ENCODE data around the gene FAM241A. TPM values are rescaled to one million over a fixed set of nuclear protein-coding genes. Genes with fewer than 3 reads are reported as not detected.
"Not testable (repeated sequence)": the region's sequence is repeated elsewhere in the genome, so short reads cannot be mapped to it uniquely, and the experiment has no call there.

Gene FAM241A
- total RNA-seq, 2 donors from 2014 or later: 0.13 to 0.18 TPM

DNA sequence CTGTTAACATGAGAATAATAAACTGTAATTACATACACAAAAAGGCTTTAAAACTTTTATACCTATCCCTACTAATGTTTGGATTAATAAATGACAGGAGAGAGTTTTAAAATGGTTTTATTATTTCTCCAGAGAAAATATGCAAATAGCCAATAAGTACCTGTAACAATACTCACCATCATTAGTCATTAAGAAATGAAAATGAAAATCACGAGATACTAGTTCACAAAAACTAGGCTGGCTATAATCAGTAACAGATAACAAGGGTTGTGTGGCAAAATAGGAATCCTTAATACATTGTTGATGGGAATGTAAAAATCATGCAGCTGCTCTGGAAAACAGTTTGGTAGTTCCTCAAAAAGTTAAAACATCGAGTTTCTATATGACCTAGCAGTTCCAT is 61.2 kb downstream of the FAM241A start:
- Mint-ChIP-seq H3K4me1 (peaks cover 1% of the 10 kb centered on the region), H3K4me3 (no peak overlapping the region), H3K9me3 (peaks cover 2% of the 10 kb centered on the region), H3K27ac (no peak overlapping the region), H3K27me3 (ENCODE audit: insufficient read depth) (peaks cover 4% of the 10 kb centered on the region), H3K36me3 (ENCODE audit: low read depth) (no peaks in the 10 kb centered on the region)
- Histone ChIP-seq H3K9me3 (ENCODE audit: control insufficient read depth, low read length) (no peaks in the 10 kb centered on the region), H3K27me3 (ENCODE audit: control insufficient read depth, insufficient read depth, low read length, poor library complexity, severe bottlenecking) (no peaks in the 10 kb centered on the region), H3K27ac (ENCODE audit: low read depth, low read length) (no peak overlapping the region), H3K36me3 (ENCODE audit: control insufficient read depth, insufficient read depth, low read length) (no peaks in the 10 kb centered on the region), H3K9ac (ENCODE audit: extremely low read depth, low read length, poor library complexity, severe bottlenecking) (no peak overlapping the region), H3K4me1 (ENCODE audit: control insufficient read depth, insufficient read depth, low read length) (no peaks in the 10 kb centered on the region), H3K4me3 (ENCODE audit: low read length) (no peak overlapping the region)
- no peak for TF ChIP-seq CTCF (conservative IDR thresholded peaks at IDR 0.05)
- WGBS, 2 experiments (ENCODE audit: insufficient coverage in 1 of 2, insufficient read length in 1 of 2): 84 to 100% methylated on average over 1 to 2 of the region's 2 CpGs
- no peak for DNase-seq

DNA sequence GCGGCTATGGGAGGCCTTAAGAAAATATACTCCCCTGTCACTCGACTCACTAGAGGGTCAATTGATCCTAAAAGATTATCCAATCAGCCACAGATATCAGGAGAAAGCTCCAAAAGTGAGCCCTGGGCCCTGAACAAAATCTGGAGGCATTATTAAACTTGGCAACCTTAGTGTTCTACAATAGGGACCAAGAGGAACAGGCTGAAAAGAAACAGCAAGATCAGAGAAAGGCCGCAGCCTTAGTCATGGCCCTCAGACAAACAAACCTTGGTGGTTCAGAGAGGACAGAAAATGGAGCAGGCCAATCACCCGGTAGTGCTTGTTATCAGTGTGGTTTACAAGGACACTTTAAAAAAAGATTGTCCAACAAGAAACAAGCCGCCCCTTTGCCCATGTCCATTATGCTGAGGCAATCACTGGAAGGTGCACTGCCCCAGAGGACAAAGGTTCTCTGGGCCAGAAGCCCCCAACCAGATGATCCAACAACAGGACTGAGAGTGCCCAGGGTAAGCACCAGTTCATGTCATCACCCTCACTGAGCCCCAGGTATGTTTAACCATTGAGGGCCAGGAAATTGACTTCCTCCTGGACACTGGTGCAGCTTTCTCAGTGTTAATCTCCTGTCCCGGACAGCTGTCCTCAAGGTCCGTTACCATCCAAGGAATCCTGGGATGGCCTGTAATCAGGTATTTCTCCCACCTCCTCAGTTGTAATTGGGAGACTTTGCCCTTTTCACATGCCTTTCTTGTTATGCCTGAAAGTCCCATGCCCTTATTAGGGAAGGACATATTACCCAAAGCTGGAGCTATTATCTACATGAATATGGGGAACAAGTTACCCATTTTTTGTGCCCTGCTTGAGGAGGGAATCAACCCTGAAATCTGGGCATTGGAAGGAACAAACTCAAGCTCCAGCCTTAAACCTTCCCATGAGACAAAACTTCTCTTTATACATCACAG is 63.2 kb downstream of the FAM241A start:
- H3K4me3 Mint-ChIP-seq; H3K36me3 ChIP-seq (ENCODE audit: control insufficient read depth, insufficient read depth, low read length); H3K27me3 ChIP-seq (ENCODE audit: control insufficient read depth, insufficient read depth, low read length, poor library complexity, severe bottlenecking); DNase-seq; H3K27ac Mint-ChIP-seq; H3K4me1 ChIP-seq (ENCODE audit: control insufficient read depth, insufficient read depth, low read length); H3K27ac ChIP-seq (ENCODE audit: low read depth, low read length); H3K36me3 Mint-ChIP-seq (ENCODE audit: low read depth); H3K9me3 ChIP-seq (ENCODE audit: control insufficient read depth, low read length); H3K27me3 Mint-ChIP-seq (ENCODE audit: insufficient read depth); H3K4me1 Mint-ChIP-seq; H3K4me3 ChIP-seq (ENCODE audit: low read length); H3K9ac ChIP-seq (ENCODE audit: extremely low read depth, low read length, poor library complexity, severe bottlenecking): not testable (repeated sequence)
- WGBS, 2 experiments (ENCODE audit: insufficient coverage in 1 of 2, insufficient read length in 1 of 2): 93 to 100% methylated on average over 5 to 7 of the region's 7 CpGs
- H3K9me3 Mint-ChIP-seq: peaks cover 10% of the 10 kb centered on the region

- TF ChIP-seq CTCF (conservative IDR thresholded peaks at IDR 0.05): no peak
- no peak for DNase-seq
- Histone ChIP-seq H3K9me3 (ENCODE audit: control insufficient read depth, low read length) (peaks cover 8% of the 10 kb centered on the region), H3K9ac (ENCODE audit: extremely low read depth, low read length, poor library complexity, severe bottlenecking) (no peak overlapping the region), H3K27me3 (ENCODE audit: control insufficient read depth, insufficient read depth, low read length, poor library complexity, severe bottlenecking) (no peaks in the 10 kb centered on the region), H3K4me3 (ENCODE audit: low read length) (no peak overlapping the region), H3K4me1 (ENCODE audit: control insufficient read depth, insufficient read depth, low read length) (no peaks in the 10 kb centered on the region), H3K36me3 (ENCODE audit: control insufficient read depth, insufficient read depth, low read length) (no peaks in the 10 kb centered on the region), H3K27ac (ENCODE audit: low read depth, low read length) (no peak overlapping the region)
- peaks cover 4% of the 10 kb centered on the region for H3K27me3 Mint-ChIP-seq (ENCODE audit: insufficient read depth)
- no peak overlapping the region for H3K27ac Mint-ChIP-seq
- no peaks in the 10 kb centered on the region for H3K36me3 Mint-ChIP-seq (ENCODE audit: low read depth)
- no peak overlapping the region for H3K4me3 Mint-ChIP-seq
- 92 to 100% methylated on average over 1 of the region's 1 CpG for WGBS, 2 experiments (ENCODE audit: insufficient coverage in 1 of 2, insufficient read length in 1 of 2)
- H3K4me1 Mint-ChIP-seq: no peaks in the 10 kb centered on the region
- peaks cover 10% of the 10 kb centered on the region for H3K9me3 Mint-ChIP-seq
Observed at GRCh38 chr4:112210777-112211176, 65.5 kb downstream of the FAM241A start.

Data from endodermal cell (in vitro differentiated cells).